ENCODE results near the gene TFE3. TPM values are rescaled to one million over a fixed set of nuclear protein-coding genes. Genes with fewer than 3 reads are reported as not detected.

TFE3 gene
- total and polyA plus RNA-seq, 2 donors (not counting 3 experiments of a cell fraction or from before 2014, with no cell fraction given) = 22.3 to 37.1 TPM

- BruUV-seq (replicated peaks) = no TSS peak
- H2AFZ ChIP-seq (ENCODE audit: low read depth, low read length) = no peak overlapping the region
- ChIA-PET CTCF (no interaction called here), POLR2A (no interaction called here)
- H3K4me3 ChIP-seq (replicated peaks in 1 of 3; ENCODE audit: insufficient read depth in 1 of 3, low read depth in 1 of 3, low read length in 3 of 3) = no peak overlapping the region
- H4K20me1 ChIP-seq (replicated peaks; ENCODE audit: control insufficient read depth, extremely low read depth, insufficient read depth, low read length) = no peaks in the 10 kb centered on the region
- H3K27me3 ChIP-seq (ENCODE audit: control insufficient read depth in 2 of 2, insufficient read depth in 2 of 2, low read length in 2 of 2) = no peaks in the 10 kb centered on the region
- TF ChIP-seq MYC (IDR thresholded peaks at IDR 0.05; ENCODE audit: low read depth, low read length) = no peak
- TF ChIP-seq, protein P1, sequence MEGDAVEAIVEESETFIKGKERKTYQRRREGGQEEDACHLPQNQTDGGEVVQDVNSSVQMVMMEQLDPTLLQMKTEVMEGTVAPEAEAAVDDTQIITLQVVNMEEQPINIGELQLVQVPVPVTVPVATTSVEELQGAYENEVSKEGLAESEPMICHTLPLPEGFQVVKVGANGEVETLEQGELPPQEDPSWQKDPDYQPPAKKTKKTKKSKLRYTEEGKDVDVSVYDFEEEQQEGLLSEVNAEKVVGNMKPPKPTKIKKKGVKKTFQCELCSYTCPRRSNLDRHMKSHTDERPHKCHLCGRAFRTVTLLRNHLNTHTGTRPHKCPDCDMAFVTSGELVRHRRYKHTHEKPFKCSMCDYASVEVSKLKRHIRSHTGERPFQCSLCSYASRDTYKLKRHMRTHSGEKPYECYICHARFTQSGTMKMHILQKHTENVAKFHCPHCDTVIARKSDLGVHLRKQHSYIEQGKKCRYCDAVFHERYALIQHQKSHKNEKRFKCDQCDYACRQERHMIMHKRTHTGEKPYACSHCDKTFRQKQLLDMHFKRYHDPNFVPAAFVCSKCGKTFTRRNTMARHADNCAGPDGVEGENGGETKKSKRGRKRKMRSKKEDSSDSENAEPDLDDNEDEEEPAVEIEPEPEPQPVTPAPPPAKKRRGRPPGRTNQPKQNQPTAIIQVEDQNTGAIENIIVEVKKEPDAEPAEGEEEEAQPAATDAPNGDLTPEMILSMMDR (IDR thresholded peaks at IDR 0.05; ENCODE audit: extremely low read depth in 1 of 2, insufficient read depth in 1 of 2, low read depth in 1 of 2, low read length in 2 of 2) = no peak
- TF ChIP-seq MAX (IDR thresholded peaks at IDR 0.05; ENCODE audit: insufficient read depth, insufficient read length) = no peak
- no peak for TF ChIP-seq POLR2AphosphoS5 (IDR thresholded peaks at IDR 0.05; ENCODE audit: insufficient read depth, low read depth, low read length)
- DNase-seq (ENCODE audit: low read depth, low spot score) (no peak), FAIRE-seq (no peak)
- intact Hi-C loops (cut with micrococcal nuclease) = no loop called here
- H3K9ac ChIP-seq (replicated peaks; ENCODE audit: extremely low read depth, insufficient read depth, low read length) = no peak overlapping the region
- peaks cover 0 to 2% of the 10 kb centered on the region in 2 experiments for H3K36me3 ChIP-seq (ENCODE audit: control insufficient read depth in 2 of 2, extremely low read depth in 1 of 2, insufficient read depth in 2 of 2, low read length in 2 of 2)
- dilution Hi-C loops (cut with MboI; ENCODE audit: extremely low pct_ligation_motif_present, low sequenced_read_pairs) = no loop called here
- H3K9me3 ChIP-seq (replicated peaks; ENCODE audit: control insufficient read depth, insufficient read depth, low read length) = no peaks in the 10 kb centered on the region
- H3K79me2 ChIP-seq (ENCODE audit: control insufficient read depth, insufficient read depth, low read length) = no peaks in the 10 kb centered on the region
- no peak overlapping the region for H3K4me2 ChIP-seq (ENCODE audit: insufficient read depth, low read length)
- peaks cover 8% of the 10 kb centered on the region for H3K4me1 ChIP-seq (ENCODE audit: control insufficient read depth, extremely low read depth, insufficient read depth, low read length)
- H3K9me1 ChIP-seq (replicated peaks; ENCODE audit: control insufficient read depth, extremely low read depth, insufficient read depth, low read length) = no peaks in the 10 kb centered on the region
- H3K27ac ChIP-seq (ENCODE audit: insufficient read depth, low read depth, low read length) = no peak overlapping the region
These were observed 17.8 kb upstream of the TFE3 start for GRCh38 chrX:49060914-49061313.

DNA sequence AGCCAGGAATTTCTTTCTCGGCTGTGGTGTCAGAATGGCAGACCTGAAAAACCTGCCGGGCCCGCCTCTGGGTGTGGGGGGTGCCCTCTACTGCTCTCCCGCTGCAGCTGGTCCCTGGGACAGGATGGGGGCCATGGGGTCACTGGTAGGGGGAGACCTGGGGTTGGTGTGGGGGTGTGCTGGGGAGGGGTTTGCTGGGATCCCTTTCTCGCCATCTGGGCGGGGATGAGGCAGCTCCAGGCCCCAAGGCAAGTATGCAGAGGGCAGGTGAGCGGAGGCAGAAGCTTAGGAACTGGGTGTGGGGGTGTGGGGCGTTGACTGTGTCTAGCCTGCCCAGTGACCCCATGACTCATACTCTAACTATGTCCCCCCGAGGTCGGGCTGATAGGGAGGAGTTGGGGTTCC is 16.5 kb upstream of the TFE3 start:
- ChIA-PET POLR2A (no interaction called here), CTCF (no interaction called here)
- dilution Hi-C loops (cut with MboI; ENCODE audit: extremely low pct_ligation_motif_present, low sequenced_read_pairs) = no loop called here
- Histone ChIP-seq H3K79me2 (ENCODE audit: control insufficient read depth, insufficient read depth, low read length) (no peaks in the 10 kb centered on the region), H2AFZ (ENCODE audit: low read depth, low read length) (no peak overlapping the region), H3K4me3 (replicated peaks in 1 of 3; ENCODE audit: insufficient read depth in 1 of 3, low read depth in 1 of 3, low read length in 3 of 3) (no peak overlapping the region), H3K4me1 (ENCODE audit: control insufficient read depth, extremely low read depth, insufficient read depth, low read length) (peaks cover 8% of the 10 kb centered on the region), H3K9me3 (replicated peaks; ENCODE audit: control insufficient read depth, insufficient read depth, low read length) (no peaks in the 10 kb centered on the region), H3K27me3 (ENCODE audit: control insufficient read depth in 2 of 2, insufficient read depth in 2 of 2, low read length in 2 of 2) (no peaks in the 10 kb centered on the region), H3K4me2 (ENCODE audit: insufficient read depth, low read length) (no peak overlapping the region), H3K9ac (replicated peaks; ENCODE audit: extremely low read depth, insufficient read depth, low read length) (no peak overlapping the region), H3K9me1 (replicated peaks; ENCODE audit: control insufficient read depth, extremely low read depth, insufficient read depth, low read length) (no peaks in the 10 kb centered on the region), H4K20me1 (replicated peaks; ENCODE audit: control insufficient read depth, extremely low read depth, insufficient read depth, low read length) (no peaks in the 10 kb centered on the region), H3K27ac (ENCODE audit: insufficient read depth, low read depth, low read length) (no peak overlapping the region), H3K36me3 (ENCODE audit: control insufficient read depth in 2 of 2, extremely low read depth in 1 of 2, insufficient read depth in 2 of 2, low read length in 2 of 2) (no peaks in the 10 kb centered on the region)
- no peak for TF ChIP-seq EZH2 (IDR thresholded peaks at IDR 0.05; ENCODE audit: borderline replicate concordance, low read depth, low read length, severe bottlenecking)
- no peak for TF ChIP-seq MYC (IDR thresholded peaks at IDR 0.05; ENCODE audit: low read depth, low read length)
- TF ChIP-seq, protein P1 (IDR thresholded peaks at IDR 0.05; ENCODE audit: extremely low read depth in 1 of 2, insufficient read depth in 1 of 2, low read depth in 1 of 2, low read length in 2 of 2) = no peak
- TF ChIP-seq POLR2AphosphoS5 (IDR thresholded peaks at IDR 0.05; ENCODE audit: insufficient read depth, low read depth, low read length) = no peak
- TF ChIP-seq MAX (IDR thresholded peaks at IDR 0.05; ENCODE audit: insufficient read depth, insufficient read length) = no peak
- TF ChIP-seq JUN (IDR thresholded peaks at IDR 0.05; ENCODE audit: borderline replicate concordance, insufficient read depth, insufficient read length, low read depth) = no peak
- TF ChIP-seq POLR2A (IDR thresholded peaks at IDR 0.05; ENCODE audit: low read depth, low read length) = no peak
- no peak for TF ChIP-seq GATA2 (IDR thresholded peaks at IDR 0.05; ENCODE audit: insufficient read depth, insufficient read length, low read depth, low read length)
- no peak for TF ChIP-seq FOS (IDR thresholded peaks at IDR 0.05; ENCODE audit: borderline replicate concordance, insufficient read depth, low read length)
- BruUV-seq (replicated peaks) = no TSS peak
- FAIRE-seq (no peak), DNase-seq (ENCODE audit: low read depth, low spot score) (no peak)
- intact Hi-C loops (cut with micrococcal nuclease) = no loop called here
